Trophoblast cell (in vitro differentiated cells and primary cell): ENCODE measurements around the gene AMBRA1.

Experiments used
- DNase-seq, 2 donors: peaks; one replicate each; pipeline ENCODE4 v3.0.0-alpha.2; 2016
- H2AFZ ChIP-seq: 2 replicates; pipeline ENCODE4 v1.6.1; 2013; ENCODE audit warnings: low read length, moderate library complexity, mild to moderate bottlenecking; ENCODE audit not compliant: insufficient read depth, poor library complexity
- H2AK5ac ChIP-seq: 2 replicates; pipeline ENCODE4 v1.6.1; 2013; ENCODE audit warnings: mild to moderate bottlenecking, low read length
- H2BK120ac ChIP-seq: 2 replicates; pipeline ENCODE4 v1.6.1; 2013; ENCODE audit warnings: low read length, mild to moderate bottlenecking, moderate library complexity; ENCODE audit not compliant: insufficient read depth, poor library complexity
- H2BK12ac ChIP-seq: 2 replicates; pipeline ENCODE4 v1.6.1; 2013; ENCODE audit warnings: mild to moderate bottlenecking, low read length, moderate library complexity
- H2BK5ac ChIP-seq: 2 replicates; pipeline ENCODE4 v1.6.1; 2013; ENCODE audit warnings: low read length, low read depth, moderate library complexity, mild to moderate bottlenecking; ENCODE audit not compliant: poor library complexity
- H3K14ac ChIP-seq: 2 replicates; pipeline ENCODE4 v1.6.1; 2013; ENCODE audit warnings: mild to moderate bottlenecking, low read length
- H3K18ac ChIP-seq: 2 replicates; pipeline ENCODE4 v1.6.1; 2013; ENCODE audit warnings: mild to moderate bottlenecking, low read length
- H3K23ac ChIP-seq: 2 replicates; pipeline ENCODE4 v1.6.1; 2013; ENCODE audit warnings: low read length
- H3K27ac ChIP-seq: 2 replicates; pipeline ENCODE4 v1.5.1; 2013; ENCODE audit warnings: low read depth, mild to moderate bottlenecking, inconsistent platforms, low read length, moderate library complexity
- H3K27me3 ChIP-seq: 2 replicates; pipeline ENCODE4 v1.6.1; 2013; ENCODE audit warnings: inconsistent platforms, mild to moderate bottlenecking, low read length, moderate library complexity; ENCODE audit not compliant: insufficient read depth
- H3K36me3 ChIP-seq, 2 experiments: 1 replicate in 1 of 2; 2 replicates in 1 of 2; pipeline ENCODE4 v1.6.1; 2013; ENCODE audit warnings: low read length in 2 of 2, mild to moderate bottlenecking in 2 of 2, moderate library complexity in 1 of 2; ENCODE audit not compliant: insufficient read depth in 2 of 2, control insufficient read depth in 1 of 2
- H3K4ac ChIP-seq: 2 replicates; pipeline ENCODE4 v1.6.1; 2013; ENCODE audit warnings: low read depth, mild to moderate bottlenecking, low read length, moderate library complexity
- H3K4me1 ChIP-seq, 2 experiments: 1 replicate in 1 of 2; 2 replicates in 1 of 2; pipeline ENCODE4 v1.6.1; 2013; ENCODE audit warnings: low read length in 2 of 2, mild to moderate bottlenecking in 2 of 2, moderate library complexity in 1 of 2; ENCODE audit not compliant: insufficient read depth in 2 of 2, control insufficient read depth in 1 of 2
- H3K4me2 ChIP-seq: 2 replicates; pipeline ENCODE4 v1.6.1; 2013; ENCODE audit warnings: inconsistent platforms, mild to moderate bottlenecking, low read length, moderate library complexity
- H3K4me3 ChIP-seq: 2 replicates; pipeline ENCODE4 v1.5.1; 2013; ENCODE audit warnings: mild to moderate bottlenecking, low read depth, low read length, inconsistent platforms
- H3K79me1 ChIP-seq: one replicate; pipeline ENCODE4 v1.6.1; 2013; ENCODE audit warnings: low read length
- H3K79me2 ChIP-seq: 2 replicates; pipeline ENCODE4 v1.6.1; 2013; ENCODE audit warnings: low read length, mild to moderate bottlenecking; ENCODE audit not compliant: control insufficient read depth, insufficient read depth, poor library complexity
- H3K9ac ChIP-seq: 2 replicates; pipeline ENCODE4 v1.6.1; 2013; ENCODE audit warnings: mild to moderate bottlenecking, low read length
- H3K9me3 ChIP-seq: 2 replicates; pipeline ENCODE4 v1.6.1; 2013; ENCODE audit warnings: low read depth, mild to moderate bottlenecking, control low read depth, inconsistent platforms, low read length; ENCODE audit not compliant: insufficient read depth
- H4K12ac ChIP-seq: 2 replicates; pipeline ENCODE4 v1.6.1; 2013; ENCODE audit warnings: low read depth, mild to moderate bottlenecking, low read length, moderate library complexity
- H4K8ac ChIP-seq: 2 replicates; pipeline ENCODE4 v1.6.1; 2013; ENCODE audit warnings: low read depth, mild to moderate bottlenecking, low read length, moderate library complexity
- H4K91ac ChIP-seq: one replicate; pipeline ENCODE4 v1.6.1; 2013; ENCODE audit warnings: low read depth, mild to moderate bottlenecking, low read length, moderate library complexity
- WGBS: extraction: QIAGEN DNeasy Blood & Tissue Kit; methylation state at CpG from one replicate; pipeline ENCODE4 v1.1.7; 2013; ENCODE audit warnings: missing lambda C conversion rate; ENCODE audit not compliant: insufficient read length, insufficient coverage; ENCODE audit errors: extremely low coverage; 5-methylcytosine and 5-hydroxymethylcytosine counted together

Gene AMBRA1

GRCh38 chr11:46635557-46636139 is 41.8 kb upstream of the AMBRA1 start:
- no peak overlapping the region for H3K4me3 ChIP-seq
- H2BK5ac ChIP-seq, result no peak overlapping the region
- no peak overlapping the region for H3K4ac ChIP-seq
- no peak overlapping the region for H4K91ac ChIP-seq
- H4K8ac ChIP-seq, result no peak overlapping the region
- WGBS, result no CpG with 5 or more reads among the region's 5 CpGs
- H3K9me3 ChIP-seq, result no peaks in the 10 kb centered on the region
- DNase-seq, result no peak
- no peak overlapping the region for H3K4me2 ChIP-seq
- H2AK5ac ChIP-seq, result no peak overlapping the region
- H3K14ac ChIP-seq, result no peak overlapping the region
- no peaks in the 10 kb centered on the region for H3K27me3 ChIP-seq
- no peak overlapping the region for H3K23ac ChIP-seq
- H3K36me3 ChIP-seq, result peaks cover 6 to 7% of the 10 kb centered on the region in 2 experiments
- no peak overlapping the region for H3K27ac ChIP-seq
- no peak overlapping the region for H2BK120ac ChIP-seq
- no peaks in the 10 kb centered on the region for H3K79me2 ChIP-seq
- no peak overlapping the region for H2AFZ ChIP-seq
- H3K4me1 ChIP-seq, result no peaks in the 10 kb centered on the region
- H3K79me1 ChIP-seq, result no peaks in the 10 kb centered on the region
- H3K18ac ChIP-seq, result no peak overlapping the region
- no peak overlapping the region for H2BK12ac ChIP-seq
- no peak overlapping the region for H3K9ac ChIP-seq
- no peak overlapping the region for H4K12ac ChIP-seq

GRCh38 chr11:46633291-46634217 is 39.7 kb upstream of the AMBRA1 start:
- Histone ChIP-seq H4K12ac (no peak overlapping the region), H3K4ac (no peak overlapping the region), H3K79me2 (no peaks in the 10 kb centered on the region), H3K9ac (no peak overlapping the region), H3K18ac (no peak overlapping the region), H3K14ac (no peak overlapping the region), H3K79me1 (no peaks in the 10 kb centered on the region), H3K4me2 (no peak overlapping the region), H2BK5ac (no peak overlapping the region), H3K23ac (no peak overlapping the region), H3K27ac (no peak overlapping the region), H3K9me3 (no peaks in the 10 kb centered on the region), H4K91ac (no peak overlapping the region), H4K8ac (no peak overlapping the region), H3K36me3 (peaks cover 7 to 9% of the 10 kb centered on the region in 2 experiments), H3K4me3 (no peak overlapping the region), H2AFZ (no peak overlapping the region), H2BK12ac (no peak overlapping the region), H2BK120ac (no peak overlapping the region), H3K4me1 (no peaks in the 10 kb centered on the region), H2AK5ac (no peak overlapping the region), H3K27me3 (no peaks in the 10 kb centered on the region)
- DNase-seq, result no peak
- no CpG with 5 or more reads among the region's 22 CpGs for WGBS

GRCh38 chr11:46632502-46632901 is 38.7 kb upstream of the AMBRA1 start:
- Histone ChIP-seq H3K23ac (no peak overlapping the region), H3K79me2 (no peaks in the 10 kb centered on the region), H3K36me3 (peaks cover 7 to 9% of the 10 kb centered on the region in 2 experiments), H3K9ac (no peak overlapping the region), H4K91ac (no peak overlapping the region), H3K14ac (no peak overlapping the region), H3K27ac (no peak overlapping the region), H3K9me3 (no peaks in the 10 kb centered on the region), H2BK120ac (no peak overlapping the region), H3K79me1 (no peaks in the 10 kb centered on the region), H3K18ac (no peak overlapping the region), H4K8ac (no peak overlapping the region), H3K4me1 (no peaks in the 10 kb centered on the region), H2AFZ (no peak overlapping the region), H3K4me2 (no peak overlapping the region), H2AK5ac (no peak overlapping the region), H3K4ac (no peak overlapping the region), H2BK5ac (no peak overlapping the region), H3K4me3 (no peak overlapping the region), H3K27me3 (no peaks in the 10 kb centered on the region), H4K12ac (no peak overlapping the region), H2BK12ac (no peak overlapping the region)
- DNase-seq, result no peak
- WGBS, result no CpG with 5 or more reads among the region's 1 CpG

- H2BK5ac ChIP-seq, result no peak overlapping the region
- WGBS, result no CpG with 5 or more reads among the region's 2 CpGs
- no peak overlapping the region for H3K14ac ChIP-seq
Observed at GRCh38 chr11:46631676-46632075, 37.9 kb upstream of the AMBRA1 start.

More at GRCh38 chr11:46631676-46632075, 37.9 kb upstream of the AMBRA1 start:
- no peak for DNase-seq
- no peak overlapping the region for H4K8ac ChIP-seq
- no peak overlapping the region for H2BK120ac ChIP-seq
- H3K36me3 ChIP-seq, result peaks cover 8 to 9% of the 10 kb centered on the region in 2 experiments
- no peak overlapping the region for H4K12ac ChIP-seq
- no peak overlapping the region for H2BK12ac ChIP-seq
- no peak overlapping the region for H3K9ac ChIP-seq
- H4K91ac ChIP-seq, result no peak overlapping the region
- H3K4me1 ChIP-seq, result no peaks in the 10 kb centered on the region
- H3K79me1 ChIP-seq, result no peaks in the 10 kb centered on the region
- no peak overlapping the region for H2AK5ac ChIP-seq
- no peaks in the 10 kb centered on the region for H3K79me2 ChIP-seq
- no peak overlapping the region for H3K4me2 ChIP-seq
- H3K18ac ChIP-seq, result no peak overlapping the region
- H3K27me3 ChIP-seq, result no peaks in the 10 kb centered on the region
- no peak overlapping the region for H3K4ac ChIP-seq
- H2AFZ ChIP-seq, result no peak overlapping the region
- H3K23ac ChIP-seq, result no peak overlapping the region
- H3K4me3 ChIP-seq, result no peak overlapping the region
- H3K9me3 ChIP-seq, result no peaks in the 10 kb centered on the region
- H3K27ac ChIP-seq, result no peak overlapping the region
